Measurements from ENCODE around the gene PLEKHM1. TPM values are rescaled to one million over a fixed set of nuclear protein-coding genes. Genes with fewer than 3 reads are reported as not detected.

The PLEKHM1 gene
- total RNA-seq, 4 donors from 2014 or later, result 43.6 to 111 (median 47.6) TPM

GRCh38 chr17:45391918-45392317 lies 98.6 kb downstream of the PLEKHM1 start:
- Histone ChIP-seq H3K4me3 (no peak overlapping the region), H3K36me3 (peaks cover 0 to 5% (median 0%) of the 10 kb centered on the region in 4 donors), H3K9me3 (no peaks in the 10 kb centered on the region), H3K27ac (no peak overlapping the region), H3K27me3 (peaks cover 3% of the 10 kb centered on the region), H3K4me1 (peaks cover 0 to 9% (median 7%) of the 10 kb centered on the region in 4 donors)
- in situ Hi-C loops (cut with MboI; ENCODE audit: low pct_ligation_motif_present in 1 of 4, low pct_unique_long_range_greater_than_20kb in 1 of 4, low sequenced_read_pairs in 3 of 4), result no loop called here
- WGBS, 2 donors (ENCODE audit: low coverage in 1 of 2), result 94% methylated on average over 2 of the region's 2 CpGs; no CpG with 5 or more reads in 1 of the 2 donors
- intact Hi-C loops (cut with DNase I; ENCODE audit: low total_unique reads), result no loop called here
- no peak for TF ChIP-seq EP300 (IDR thresholded peaks at IDR 0.05; ENCODE audit: low read depth)
- TF ChIP-seq CTCF (IDR thresholded peaks at IDR 0.05), result no peak
- no peak for TF ChIP-seq POLR2AphosphoS5 (IDR thresholded peaks at IDR 0.05)
- TF ChIP-seq POLR2A (IDR thresholded peaks at IDR 0.05), result no peak
- no peak for DNase-seq

DNA sequence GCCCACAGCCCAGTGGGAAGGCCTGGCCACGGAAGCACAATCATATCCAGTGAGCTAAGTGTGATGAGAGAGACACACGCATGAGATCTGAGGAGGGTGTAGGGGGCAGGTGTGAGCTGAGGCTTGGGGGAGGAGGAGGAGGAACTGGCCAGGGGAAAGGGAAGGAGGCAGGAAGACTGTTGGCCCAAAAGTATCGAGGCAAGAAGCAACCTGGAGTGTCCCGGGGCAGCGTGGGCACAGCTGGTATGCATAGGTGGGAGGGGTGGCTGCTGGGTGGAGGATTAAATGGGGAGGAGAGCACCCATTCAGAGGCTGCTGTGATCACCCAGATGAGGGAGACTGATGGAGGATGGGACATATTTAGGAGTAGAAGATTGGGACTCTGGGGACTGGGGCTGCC lies 99.2 kb downstream of the PLEKHM1 start:
- TF ChIP-seq CTCF (IDR thresholded peaks at IDR 0.05) (no peak), POLR2AphosphoS5 (IDR thresholded peaks at IDR 0.05) (no peak), POLR2A (IDR thresholded peaks at IDR 0.05) (no peak), EP300 (IDR thresholded peaks at IDR 0.05; ENCODE audit: low read depth) (no peak)
- H3K4me3 ChIP-seq, result no peak overlapping the region
- 29 to 37% methylated on average over 2 to 5 of the region's 5 CpGs for WGBS, 2 donors (ENCODE audit: low coverage in 1 of 2)
- in situ Hi-C loops (cut with MboI; ENCODE audit: low pct_ligation_motif_present in 1 of 4, low pct_unique_long_range_greater_than_20kb in 1 of 4, low sequenced_read_pairs in 3 of 4) (no loop called here), intact Hi-C loops (cut with DNase I; ENCODE audit: low total_unique reads) (no loop called here)
- H3K27me3 ChIP-seq, result peaks cover 3% of the 10 kb centered on the region
- DNase-seq, result no peak
- H3K27ac ChIP-seq, result no peak overlapping the region
- H3K4me1 ChIP-seq, result peaks cover 0 to 9% (median 7%) of the 10 kb centered on the region in 4 donors
- no peaks in the 10 kb centered on the region for H3K9me3 ChIP-seq
- H3K36me3 ChIP-seq, result peaks cover 0 to 5% (median 0%) of the 10 kb centered on the region in 4 donors

GRCh38 chr17:45389354-45389753 lies 101.2 kb downstream of the PLEKHM1 start:
- H3K27me3 ChIP-seq, result peaks cover 3% of the 10 kb centered on the region
- in situ Hi-C loops (cut with MboI; ENCODE audit: low pct_ligation_motif_present in 1 of 4, low pct_unique_long_range_greater_than_20kb in 1 of 4, low sequenced_read_pairs in 3 of 4) (loop anchor here (5.0 to 10.0 kb wide), 3 partner anchors 115 to 175 kb away; no protein-coding TSS in a partner anchor), intact Hi-C loops (cut with DNase I; ENCODE audit: low total_unique reads) (loop anchor here (5.0 kb wide), 1 partner anchor 67 kb away; no protein-coding TSS in a partner anchor)
- TF ChIP-seq POLR2A (IDR thresholded peaks at IDR 0.05) (no peak), EP300 (IDR thresholded peaks at IDR 0.05; ENCODE audit: low read depth) (no peak), POLR2AphosphoS5 (IDR thresholded peaks at IDR 0.05) (no peak), CTCF (IDR thresholded peaks at IDR 0.05) (no peak)
- H3K4me1 ChIP-seq, result peaks cover 0 to 3% (median 0%) of the 10 kb centered on the region in 4 donors
- H3K4me3 ChIP-seq, result no peak overlapping the region
- H3K9me3 ChIP-seq, result no peaks in the 10 kb centered on the region
- DNase-seq, result no peak
- peaks cover 0 to under 1% (median 0%) of the 10 kb centered on the region in 4 donors for H3K36me3 ChIP-seq
- H3K27ac ChIP-seq, result no peak overlapping the region
- WGBS, 2 donors (ENCODE audit: low coverage in 1 of 2), result 44% methylated on average over 3 of the region's 3 CpGs; no CpG with 5 or more reads in 1 of the 2 donors

DNA sequence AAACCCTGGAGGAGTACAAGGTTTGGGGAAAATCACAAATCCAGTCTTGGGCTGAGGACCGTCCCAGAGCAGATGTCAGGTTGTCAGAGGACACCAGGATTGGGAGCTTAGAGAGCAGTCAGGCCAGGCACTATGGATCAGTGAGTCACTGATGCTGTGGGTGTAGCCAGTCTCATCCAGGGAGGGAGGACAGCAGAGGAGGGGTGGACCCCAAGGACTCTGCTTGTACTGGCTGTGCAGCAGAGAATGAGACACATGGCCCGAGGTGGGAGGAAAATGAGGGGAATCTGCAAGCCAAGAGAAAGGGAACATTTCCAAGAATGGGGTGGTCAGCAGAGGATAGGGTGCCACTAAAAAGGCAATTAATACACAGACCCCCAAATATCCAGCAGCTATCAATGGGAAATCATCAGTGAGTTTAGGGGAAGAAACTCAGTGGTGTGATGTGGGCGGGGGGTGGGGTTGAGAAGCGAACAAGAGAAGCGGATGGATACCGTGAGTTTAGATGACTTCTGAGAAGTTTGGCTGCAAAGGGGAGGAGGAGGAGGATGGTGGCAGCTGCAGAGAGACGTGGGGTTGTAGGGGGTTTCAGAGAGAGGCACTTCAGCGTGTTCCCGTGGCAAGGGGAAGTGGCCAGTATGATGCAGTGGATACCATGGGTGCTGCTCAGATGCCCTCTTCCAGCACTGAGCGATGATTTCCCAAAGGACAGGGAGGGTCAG lies 101.8 kb downstream of the PLEKHM1 start:
- Histone ChIP-seq H3K27ac (no peak overlapping the region), H3K4me1 (peaks cover 0 to 3% (median 0%) of the 10 kb centered on the region in 4 donors), H3K4me3 (no peak overlapping the region), H3K36me3 (no peaks in the 10 kb centered on the region), H3K27me3 (peaks cover 3% of the 10 kb centered on the region), H3K9me3 (no peaks in the 10 kb centered on the region)
- DNase-seq, result no peak
- TF ChIP-seq CTCF (IDR thresholded peaks at IDR 0.05) (no peak), POLR2AphosphoS5 (IDR thresholded peaks at IDR 0.05) (no peak), EP300 (IDR thresholded peaks at IDR 0.05; ENCODE audit: low read depth) (no peak), POLR2A (IDR thresholded peaks at IDR 0.05) (no peak)
- in situ Hi-C loops (cut with MboI; ENCODE audit: low pct_ligation_motif_present in 1 of 4, low pct_unique_long_range_greater_than_20kb in 1 of 4, low sequenced_read_pairs in 3 of 4) (loop anchor here (5.0 to 10.0 kb wide), 3 partner anchors 114 to 174 kb away; no protein-coding TSS in a partner anchor), intact Hi-C loops (cut with DNase I; ENCODE audit: low total_unique reads) (loop anchor here (5.0 kb wide), 1 partner anchor 66 kb away; no protein-coding TSS in a partner anchor)
- WGBS, 2 donors (ENCODE audit: low coverage in 1 of 2), result 62 to 70% methylated on average over 6 to 8 of the region's 10 CpGs
